ENCODE results near the gene CKAP2L.
"Not testable (repeated sequence)": the region's sequence is repeated elsewhere in the genome, so short reads cannot be mapped to it uniquely, and the experiment has no call there.

The CKAP2L gene

DNA sequence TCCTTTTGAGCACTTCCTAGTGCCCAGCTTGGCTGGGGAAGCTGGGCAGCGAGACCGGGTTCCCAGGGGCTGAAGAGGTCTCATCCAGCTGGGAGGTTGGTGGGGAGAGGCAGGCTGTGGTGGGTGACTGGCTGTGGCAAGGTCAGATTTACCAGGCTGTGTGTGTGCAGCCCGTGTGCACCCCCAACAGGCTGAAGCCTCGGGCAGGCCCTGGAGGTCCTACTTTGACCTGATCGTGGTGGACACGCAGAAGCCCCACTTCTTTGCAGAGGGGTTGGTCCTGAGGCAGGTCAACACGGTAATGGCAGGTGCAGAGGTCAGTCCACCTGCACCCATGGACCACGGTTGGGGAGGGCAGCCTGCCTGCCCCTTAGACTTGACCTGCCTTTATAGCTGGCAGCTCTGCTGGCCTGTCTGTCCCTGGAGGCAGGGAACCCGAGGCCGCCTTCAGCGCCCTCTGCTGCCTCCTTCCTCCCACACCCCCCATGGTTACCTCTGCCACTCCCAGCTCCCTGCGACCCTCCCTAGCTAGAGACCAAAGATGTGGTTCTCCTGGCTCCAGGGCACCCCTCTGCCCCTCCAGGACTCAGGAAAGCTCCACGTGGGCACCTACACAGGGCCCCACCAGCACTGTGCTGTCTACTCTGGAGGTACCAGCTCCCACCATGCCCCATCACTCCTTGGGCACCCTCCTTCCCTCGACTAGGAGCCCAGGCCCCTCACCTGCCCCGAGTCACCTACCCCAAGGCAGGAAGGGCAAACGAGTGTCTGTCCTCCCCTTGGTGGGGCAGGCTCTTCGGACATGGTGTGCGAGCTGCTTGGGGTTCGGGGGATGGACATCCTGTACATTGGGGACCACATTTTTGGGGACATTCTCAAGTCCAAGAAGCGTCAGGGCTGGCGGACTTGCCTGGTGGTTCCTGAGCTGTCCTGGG lies 39.6 kb downstream of the CKAP2L start:
- DNase-seq = no peak

DNA sequence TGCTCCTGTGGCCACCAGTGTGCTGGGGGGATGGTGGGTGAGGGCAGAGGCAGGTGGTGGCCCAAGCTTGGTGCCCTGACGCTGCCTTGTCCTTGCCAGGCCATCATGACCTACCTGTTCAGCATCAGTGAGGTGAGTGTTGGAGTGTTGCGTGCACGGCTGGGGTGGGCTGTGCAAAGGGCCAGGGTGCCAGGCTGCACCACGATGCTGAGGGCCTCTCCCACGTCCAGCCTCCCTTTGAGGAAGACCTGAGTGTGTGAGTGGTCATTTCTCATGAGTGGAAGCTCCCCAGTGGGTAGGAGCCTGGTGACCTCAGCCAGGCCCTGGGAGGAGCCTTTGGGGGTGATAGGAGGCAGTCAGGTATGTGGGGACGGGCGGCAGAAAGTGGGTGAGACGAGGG lies 40.4 kb downstream of the CKAP2L start:
- no peak for DNase-seq

DNA sequence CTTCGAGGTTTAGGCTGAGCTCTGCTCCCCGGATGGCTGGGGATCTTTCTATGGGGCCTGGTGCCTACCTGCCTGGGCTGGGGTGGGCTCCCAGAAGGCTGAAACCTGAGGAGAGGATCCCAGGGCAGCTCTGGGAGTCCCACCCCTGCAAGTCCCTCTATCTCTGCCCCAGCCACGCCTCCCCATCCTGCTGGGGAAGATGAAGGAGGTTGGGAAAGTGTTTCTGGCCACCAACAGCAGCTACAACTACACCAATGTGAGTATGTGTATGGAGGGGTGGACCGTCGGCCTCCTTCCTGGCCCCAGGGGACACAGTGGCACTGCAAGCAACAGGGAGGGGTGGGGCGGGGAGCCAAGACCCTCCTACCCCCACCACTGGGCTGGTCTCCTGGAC lies 40.9 kb downstream of the CKAP2L start:
- DNase-seq = no peak

DNA sequence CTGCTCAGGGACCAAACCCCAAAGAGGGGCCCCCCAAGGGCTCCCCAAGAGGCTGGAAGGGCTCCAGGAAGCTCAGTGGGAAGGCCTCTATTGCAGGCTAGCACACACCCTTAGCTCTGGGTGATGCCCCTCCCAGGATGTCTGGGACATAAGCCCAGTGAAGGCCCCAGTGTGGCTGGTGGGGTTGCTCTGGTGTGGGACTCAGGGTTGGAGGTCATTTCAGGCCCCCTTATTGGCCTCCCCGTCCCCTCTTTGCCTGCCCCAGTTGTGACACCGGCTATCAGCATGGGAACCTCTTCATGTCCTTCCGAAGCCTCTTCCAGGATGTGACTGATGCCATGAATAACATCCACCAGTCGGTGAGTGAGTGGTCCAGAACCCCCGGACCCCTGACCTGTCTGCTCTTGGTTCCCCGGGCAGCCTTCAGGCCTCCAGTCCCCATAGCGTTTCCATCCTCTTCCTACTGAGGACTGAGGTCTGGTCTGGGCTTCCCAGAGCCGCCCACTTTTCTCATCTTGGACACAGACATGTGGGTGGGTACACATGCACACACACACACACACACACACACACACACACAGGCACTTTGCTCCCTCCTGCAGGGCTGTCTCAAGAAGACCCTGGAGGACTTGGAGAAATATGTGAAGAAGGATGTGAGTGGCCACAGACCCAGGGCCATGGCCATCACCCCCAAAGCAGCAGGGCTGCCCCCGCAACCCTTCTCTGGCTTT lies 41.4 kb downstream of the CKAP2L start:
- no peak for DNase-seq

DNA sequence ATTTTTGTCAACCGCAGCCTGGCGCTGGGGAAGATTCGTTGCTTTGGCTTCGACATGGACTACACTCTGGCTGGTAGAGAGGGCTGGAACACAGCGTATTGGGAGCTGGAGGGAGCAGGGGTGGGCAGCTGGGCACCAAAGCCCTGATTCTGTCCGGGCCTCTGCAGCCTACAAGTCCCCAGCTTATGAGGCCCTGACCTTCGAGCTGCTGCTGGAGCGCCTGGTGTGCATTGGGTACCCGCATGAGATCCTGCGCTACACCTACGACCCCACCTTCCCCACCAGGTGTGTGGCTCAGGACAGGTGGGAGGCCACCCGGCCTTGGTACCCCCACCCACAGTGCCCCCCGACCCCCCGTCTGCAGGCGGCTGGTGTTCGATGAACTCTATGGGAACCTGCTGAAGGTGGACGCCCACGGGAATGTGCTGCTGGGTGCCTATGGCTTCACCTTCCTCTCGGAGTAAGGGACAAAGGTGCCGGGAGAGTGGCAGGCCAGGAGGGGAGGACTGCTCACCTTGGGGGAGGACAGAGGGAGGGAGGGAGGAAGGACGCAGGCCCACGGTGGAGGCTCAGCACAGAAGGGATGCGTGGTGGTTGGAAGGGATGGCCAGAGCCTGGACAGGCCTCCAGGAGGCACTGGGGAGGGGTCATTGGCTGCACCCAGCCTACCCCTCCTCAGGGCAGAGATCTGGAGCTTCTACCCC lies 42.4 kb downstream of the CKAP2L start:
- DNase-seq = no peak

DNA sequence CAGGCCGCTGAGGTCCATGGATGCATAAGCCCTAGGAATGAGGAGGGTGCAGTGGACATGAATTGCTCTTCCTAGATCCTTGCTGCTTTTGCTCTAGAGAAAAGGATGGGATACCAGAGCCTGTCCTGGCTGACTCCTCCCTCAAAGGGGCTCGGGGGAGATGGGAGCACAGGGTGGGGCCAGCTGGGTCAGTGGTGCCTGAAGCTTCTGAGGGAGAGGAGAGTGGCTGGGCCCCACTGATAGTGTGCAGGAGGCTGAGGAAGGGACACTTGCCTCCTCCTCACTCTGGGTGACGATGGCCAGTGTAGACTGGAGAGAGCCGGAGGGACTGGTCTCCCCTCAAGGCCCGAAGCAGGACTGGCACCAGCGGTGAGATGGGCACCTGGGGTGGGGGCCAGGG lies 43.6 kb downstream of the CKAP2L start, which contains the start of gene NT5DC4:
NT5DC4 (plus strand) TSS at position 236 of the 400 bp plus-strand sequence; CDS start at position 296, 60 bp downstream.
- DNase-seq = no peak

DNA sequence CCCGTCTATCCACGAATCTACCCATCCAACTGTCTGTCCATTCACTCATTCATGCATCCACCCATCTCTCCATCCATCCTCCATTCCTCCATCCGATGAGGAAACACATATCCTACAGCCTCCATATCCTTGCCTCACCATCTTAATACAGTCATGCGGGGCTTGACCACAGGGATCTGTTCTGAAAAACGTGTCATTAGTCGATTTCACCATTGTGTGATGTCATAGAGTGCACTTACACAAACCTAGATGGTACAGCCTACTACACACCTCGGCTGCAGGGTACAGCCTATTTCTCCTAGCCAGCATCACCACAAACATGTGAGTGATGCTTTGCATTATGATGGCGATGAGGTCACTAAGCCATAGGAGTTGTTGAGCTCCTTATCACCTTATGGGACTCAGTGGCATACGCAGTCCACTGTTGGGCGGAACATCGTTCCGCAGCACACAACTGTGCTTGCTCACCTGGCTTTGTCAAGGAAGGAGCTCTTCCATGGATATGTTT lies 45.5 kb downstream of the CKAP2L start:
- no peak for DNase-seq

DNA sequence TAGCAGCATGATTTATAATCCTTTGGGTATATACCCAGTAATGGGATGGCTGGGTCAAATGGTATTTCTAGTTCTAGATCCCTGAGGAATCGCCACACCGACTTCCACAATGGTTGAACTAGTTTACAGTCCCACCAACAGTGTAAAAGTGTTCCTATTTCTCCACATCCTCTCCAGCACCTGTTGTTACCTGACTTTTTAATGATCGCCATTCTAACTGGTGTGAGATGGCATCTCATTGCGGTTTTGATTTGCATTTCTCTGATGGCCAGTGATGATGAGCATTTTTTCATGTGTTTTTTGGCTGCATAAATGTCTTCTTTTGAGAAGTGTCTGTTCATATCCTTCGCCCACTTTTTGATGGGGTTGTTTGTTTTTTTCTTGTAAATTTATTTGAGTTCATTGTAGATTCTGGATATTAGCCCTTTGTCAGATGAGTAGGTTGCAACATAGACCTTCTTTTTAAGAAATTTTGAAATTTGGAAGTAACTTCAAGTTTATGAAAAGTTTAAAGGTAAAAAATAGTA lies 47.5 kb downstream of the CKAP2L start:
- DNase-seq = not testable (repeated sequence)

DNA sequence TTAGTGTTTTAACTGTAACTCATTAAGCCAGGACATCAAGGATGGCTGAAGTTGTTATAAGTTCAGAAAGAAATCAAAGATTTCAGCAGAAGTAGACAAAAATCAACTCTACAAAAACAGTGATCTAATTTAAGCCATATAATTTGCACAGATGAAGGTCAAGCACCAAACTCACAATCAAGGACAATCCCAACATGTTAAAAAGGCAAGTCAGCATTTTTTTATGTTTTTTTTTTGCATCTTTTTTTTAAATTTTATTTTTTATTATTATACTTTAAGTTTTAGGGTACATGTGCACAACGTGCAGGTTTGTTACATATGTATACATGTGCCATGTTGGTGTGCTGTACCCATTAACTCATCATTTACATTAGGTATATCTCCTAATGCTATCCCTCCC lies 48.3 kb downstream of the CKAP2L start:
- not testable (repeated sequence) for DNase-seq

DNA sequence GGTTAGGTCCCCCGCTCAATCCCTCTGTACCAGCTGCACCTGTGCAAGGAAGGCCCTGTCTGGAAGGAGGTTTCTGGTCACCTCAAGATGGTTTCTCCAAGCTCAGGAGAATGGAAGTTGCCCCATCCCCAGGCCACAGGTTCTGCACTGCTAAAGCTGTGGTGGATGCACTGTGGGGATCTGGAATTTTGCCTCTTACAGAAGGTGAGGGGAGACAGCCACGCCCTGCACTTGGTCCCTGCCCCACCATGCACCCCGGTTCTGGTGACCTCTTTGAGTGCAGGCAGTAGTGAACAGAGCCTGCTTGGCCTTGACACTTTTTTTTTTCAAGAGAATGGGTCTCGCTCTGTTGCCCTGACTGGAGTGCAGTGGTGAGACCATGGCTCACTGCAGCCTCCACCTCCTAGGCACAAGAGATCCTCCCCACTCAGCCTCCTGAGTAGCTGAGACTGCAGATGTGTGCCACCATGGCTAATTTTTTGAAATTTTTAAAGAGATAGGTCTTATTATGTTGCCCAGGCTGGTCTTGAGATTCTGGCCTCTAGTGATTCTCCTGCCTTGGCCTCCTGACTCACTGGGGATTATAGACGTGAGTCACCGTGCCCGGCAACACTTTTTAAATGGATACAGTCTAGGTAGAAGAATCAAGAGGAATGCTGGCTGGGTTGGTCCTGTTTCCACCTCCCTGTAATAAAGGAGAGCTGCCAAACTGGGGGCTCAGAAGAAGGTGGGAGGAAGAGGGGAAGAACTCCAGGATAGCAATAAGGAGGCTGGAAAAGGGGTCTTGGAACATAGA lies 49.4 kb downstream of the CKAP2L start:
- no peak for DNase-seq

DNA sequence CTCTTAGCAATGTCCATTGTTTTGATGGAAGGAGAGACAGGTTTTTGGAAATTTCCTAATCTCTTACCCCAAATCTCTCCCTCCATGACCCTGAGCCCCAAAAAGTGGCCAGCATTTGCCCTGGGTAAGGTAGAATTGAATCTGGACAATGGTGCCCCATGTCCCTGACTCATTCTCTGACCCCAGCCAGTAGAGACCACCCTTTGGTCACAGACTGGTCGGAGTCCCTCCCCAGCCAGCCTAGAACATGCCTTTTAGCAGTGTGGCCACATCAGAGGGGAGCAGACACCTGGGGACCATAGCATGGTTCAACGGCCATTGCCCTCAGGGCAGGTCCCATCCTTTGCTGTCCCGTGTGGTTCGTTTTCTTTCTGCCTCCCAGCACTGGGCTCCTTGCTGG lies 50.1 kb downstream of the CKAP2L start:
- no peak for DNase-seq

DNA sequence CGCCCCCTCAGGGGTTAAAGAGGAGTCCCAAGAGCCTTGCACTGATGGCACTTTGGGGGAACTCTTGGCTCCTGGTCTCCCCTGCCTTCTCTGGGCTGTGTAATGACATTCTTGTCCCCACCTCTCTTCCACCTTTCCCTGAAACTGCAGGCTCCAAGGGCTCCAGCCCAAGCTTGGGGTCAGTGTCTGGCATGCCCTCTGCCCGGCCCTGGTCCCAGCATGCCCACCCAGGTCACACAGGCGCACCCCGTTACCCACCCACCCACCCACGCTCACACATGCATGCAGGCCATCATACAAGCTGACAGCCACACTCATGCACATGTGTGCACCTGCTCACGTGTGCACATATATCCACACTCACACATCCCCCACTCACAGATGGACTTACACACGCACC lies 50.5 kb downstream of the CKAP2L start:
- DNase-seq = no peak

DNA sequence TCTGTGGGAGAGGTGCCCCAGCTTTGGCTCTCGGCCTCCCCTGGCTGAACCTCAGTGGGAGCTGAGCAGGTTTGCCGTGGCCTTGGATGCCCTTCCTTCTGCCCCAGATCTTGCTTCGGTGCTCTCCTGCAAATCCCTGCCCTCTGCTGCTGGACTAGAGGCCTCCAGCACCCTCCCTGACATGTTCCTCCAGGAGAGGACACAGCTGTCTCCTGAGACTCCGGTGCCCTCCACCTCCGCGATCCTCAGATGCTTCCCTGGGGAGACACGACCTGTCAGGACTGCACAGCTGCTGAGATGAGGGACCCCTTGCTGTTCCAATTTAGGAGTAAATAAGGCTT lies 50.9 kb downstream of the CKAP2L start:
- DNase-seq = no peak

DNA sequence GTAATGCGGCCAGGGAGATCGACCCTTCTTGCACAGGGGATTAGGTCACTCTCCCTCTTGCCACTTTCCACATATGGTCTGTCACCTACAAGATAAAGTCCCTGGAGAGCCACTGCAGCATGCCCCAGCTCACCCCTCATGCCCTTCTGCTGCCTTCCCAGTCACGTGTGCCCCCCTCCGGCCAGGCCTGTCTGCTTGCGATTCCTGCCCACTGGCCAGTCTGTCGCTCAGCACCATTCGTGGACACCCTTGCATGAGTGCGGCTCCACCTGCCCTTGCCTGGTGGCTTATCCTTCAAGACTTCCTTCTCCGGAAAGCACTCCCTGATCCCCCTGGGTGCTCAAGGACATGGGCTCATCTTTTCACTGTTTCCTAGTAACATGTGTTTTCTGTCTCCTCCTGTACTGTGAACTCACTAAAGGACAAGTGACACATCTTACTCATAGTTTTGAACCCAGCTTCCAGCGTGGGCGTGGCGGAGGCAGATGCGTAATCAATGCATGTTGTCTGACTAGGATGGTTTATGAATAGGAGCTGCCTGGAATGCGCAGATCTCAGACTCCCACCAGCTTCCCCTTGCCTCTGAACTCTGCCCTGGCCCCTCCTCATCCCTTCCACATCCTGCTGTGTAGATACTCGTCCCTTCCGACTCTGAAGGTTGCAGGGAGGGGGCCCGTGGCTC lies 51.4 kb downstream of the CKAP2L start:
- DNase-seq = no peak

DNA sequence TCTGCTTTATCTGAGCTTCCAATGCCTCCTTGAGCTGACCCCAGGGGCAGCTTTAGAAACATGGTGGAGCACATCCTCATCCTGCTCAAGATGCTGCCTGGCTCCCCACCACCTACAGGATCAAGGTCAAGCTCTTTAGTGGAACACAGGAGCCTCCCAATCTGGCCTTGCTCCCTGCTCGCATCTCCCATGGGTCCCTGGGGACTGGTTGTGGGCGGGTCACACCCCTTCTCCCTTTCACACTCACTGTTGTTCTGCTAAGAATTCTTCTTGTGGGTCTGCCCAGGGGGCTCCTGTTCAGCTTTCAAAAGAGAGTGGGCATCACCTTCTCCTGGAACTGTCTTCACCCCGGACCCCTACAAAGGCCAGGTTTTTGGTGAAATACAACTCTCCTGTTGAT lies 51.9 kb downstream of the CKAP2L start:
- DNase-seq = no peak

DNA sequence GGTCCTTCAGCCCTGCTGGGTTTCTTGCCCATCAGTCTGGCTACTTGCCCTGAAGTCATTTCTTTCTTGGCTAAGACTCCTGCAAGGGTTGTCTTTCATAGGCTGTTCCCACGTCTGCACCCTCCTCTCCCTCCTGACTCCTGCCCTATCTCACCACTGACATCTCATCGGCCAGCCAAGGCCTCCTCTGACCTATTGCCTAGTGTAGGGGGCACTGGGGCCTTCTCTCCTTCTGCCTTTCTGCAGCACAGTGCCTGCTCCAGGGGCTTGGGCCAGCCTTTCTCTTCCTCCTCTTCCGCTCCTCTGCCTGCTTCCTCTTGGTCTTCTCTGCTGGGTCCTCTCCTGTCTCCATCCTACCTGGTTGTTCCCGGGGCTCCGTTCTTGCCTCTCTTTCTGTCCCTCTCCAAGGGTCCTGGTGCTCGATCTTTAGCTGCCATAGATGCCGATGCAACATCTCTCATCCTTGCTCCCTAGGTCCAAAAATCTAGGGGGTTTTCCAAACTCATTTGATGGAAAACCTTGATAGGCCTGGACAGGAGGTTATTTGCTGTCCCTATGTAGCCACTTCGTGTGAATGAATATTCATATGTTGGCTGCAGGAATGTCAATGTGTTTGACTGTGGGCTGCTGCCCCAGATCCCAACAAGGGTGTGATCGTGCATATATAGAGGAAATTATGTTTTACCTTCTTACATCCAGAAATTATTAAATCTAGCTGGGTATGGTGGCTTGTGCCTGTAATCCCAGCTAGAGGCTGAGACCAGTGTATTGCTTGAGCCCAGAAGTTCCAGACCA lies 53.3 kb downstream of the CKAP2L start:
- DNase-seq = no peak

DNA sequence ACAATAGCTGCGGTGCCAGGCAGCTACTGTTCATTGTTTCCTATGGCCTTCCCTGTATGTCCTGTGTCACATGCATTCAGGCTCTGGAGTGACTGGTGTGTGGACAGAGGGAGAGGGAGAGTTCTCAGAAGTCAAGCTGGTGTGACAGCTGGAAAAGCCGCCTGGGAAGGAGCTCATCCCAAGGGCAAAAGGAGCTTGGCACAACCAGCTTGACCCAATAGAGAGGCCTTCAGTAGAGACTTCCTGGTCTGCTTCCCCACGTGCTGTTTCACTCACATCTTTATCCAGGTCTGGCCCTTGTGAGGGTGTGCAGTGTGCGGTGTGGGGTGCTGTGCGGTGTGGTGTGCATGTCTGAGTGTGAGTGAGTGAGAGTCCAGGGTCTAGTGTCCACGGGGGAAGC lies 54.7 kb downstream of the CKAP2L start:
- DNase-seq = no peak

DNA sequence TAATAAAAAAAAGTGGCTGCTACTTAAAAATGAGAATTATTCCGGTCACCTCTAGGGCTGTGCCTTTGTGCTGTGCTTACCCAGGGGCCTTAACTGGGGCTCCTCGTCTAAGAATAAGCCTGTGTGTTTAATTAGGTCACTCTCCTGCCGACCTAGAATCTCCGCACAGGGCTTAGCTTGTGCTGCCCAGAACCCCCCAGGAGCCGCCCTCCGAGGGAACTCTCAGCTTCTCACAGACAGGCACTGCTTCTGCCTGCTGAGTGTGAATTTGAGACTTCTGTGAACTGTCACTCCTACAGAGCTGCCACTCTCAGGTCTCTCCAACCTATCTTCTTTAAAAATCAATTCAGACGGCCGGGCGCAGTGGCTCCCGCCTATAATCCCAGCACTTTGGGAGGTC lies 55.4 kb downstream of the CKAP2L start:
- no peak for DNase-seq

DNA sequence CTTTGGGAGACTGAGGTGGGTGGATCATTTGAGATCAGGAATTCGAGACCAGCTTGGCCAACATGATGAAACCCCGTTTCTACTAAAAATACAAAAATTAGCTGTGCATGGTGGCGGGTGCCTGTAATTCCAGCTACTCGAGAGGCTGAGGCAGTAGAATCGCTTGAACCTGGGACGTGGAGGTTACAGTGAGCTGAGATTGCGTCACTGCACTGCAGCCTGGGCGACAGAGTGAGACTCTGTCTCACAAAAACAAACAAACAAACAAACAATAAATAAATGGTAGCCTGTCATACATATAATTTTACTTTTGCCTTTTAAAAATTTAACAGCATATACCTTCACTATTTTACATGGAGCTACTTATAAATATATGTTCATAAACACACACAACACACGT lies 57.5 kb downstream of the CKAP2L start:
- DNase-seq = not testable (repeated sequence)

DNA sequence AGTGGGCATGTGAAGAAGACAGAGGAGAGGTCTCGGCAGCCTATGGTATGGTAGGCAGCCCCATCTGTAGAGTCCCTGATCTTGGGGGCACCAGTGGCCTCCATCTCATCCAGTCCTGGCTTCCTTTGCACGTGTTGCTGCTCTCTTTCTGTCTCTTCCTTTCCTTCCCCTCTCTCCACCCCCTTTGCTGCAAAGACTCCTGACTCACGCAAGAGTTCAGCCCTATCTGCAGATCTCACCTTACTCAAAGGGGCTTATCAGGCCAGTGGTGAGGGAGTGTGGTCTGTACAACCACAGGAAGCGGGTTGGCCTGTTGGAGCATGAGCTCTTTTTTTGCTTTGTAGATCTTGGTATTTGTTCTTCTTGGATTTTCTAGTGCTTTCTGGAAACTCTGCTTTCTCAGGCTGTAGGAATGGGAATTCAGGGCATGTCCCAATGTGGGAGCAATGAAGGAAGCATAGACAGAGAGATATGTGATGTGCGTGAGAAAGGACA lies 58.2 kb downstream of the CKAP2L start:
- DNase-seq = no peak

DNA sequence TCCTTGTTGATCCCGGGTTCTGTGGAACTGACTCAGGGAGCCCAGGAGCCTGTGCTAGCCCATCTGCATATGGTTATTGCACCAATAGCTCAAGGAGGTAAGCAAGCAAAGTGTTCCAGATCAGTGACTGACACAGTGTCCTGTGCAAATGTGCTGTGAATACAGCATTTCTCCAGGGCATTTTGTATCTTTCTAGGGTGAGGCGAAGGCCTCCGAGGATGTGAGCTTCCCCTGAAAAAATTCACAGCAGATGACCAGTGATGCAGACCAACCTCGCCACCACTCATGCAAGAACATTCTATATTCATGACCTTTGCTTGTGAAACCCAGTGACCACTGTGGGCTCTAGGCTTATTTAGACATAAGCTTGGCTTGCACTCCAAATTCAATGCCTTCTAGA lies 58.8 kb downstream of the CKAP2L start:
- DNase-seq = no peak
